HG03045 (cell line): ENCODE measurements around the gene SNX27.
"Not testable (repeated sequence)": the region's sequence is repeated elsewhere in the genome, so short reads cannot be mapped to it uniquely, and the experiment has no call there.

Experiments used
- ATAC-seq: cut with Tn5 transposase; IDR thresholded peaks from one replicate; pipeline ENCODE4 v1.9.1; 2021; ENCODE audit warnings: mild to moderate bottlenecking, moderate library complexity; ENCODE audit not compliant: unreplicated experiment

SNX27 gene

GRCh38 chr1:151638074-151638775 is 26.4 kb downstream of the SNX27 start:
- ATAC-seq = no peak

- ATAC-seq = no peak
These were observed 27.0 kb downstream of the SNX27 start for GRCh38 chr1:151638812-151639211.

GRCh38 chr1:151639466-151639865 is 27.6 kb downstream of the SNX27 start:
- no peak for ATAC-seq

GRCh38 chr1:151641229-151641628 is 29.4 kb downstream of the SNX27 start:
- ATAC-seq = no peak

GRCh38 chr1:151643085-151643484 is 31.2 kb downstream of the SNX27 start:
- not testable (repeated sequence) for ATAC-seq

- no peak for ATAC-seq
These were observed 32.2 kb downstream of the SNX27 start for GRCh38 chr1:151644001-151644400.

- ATAC-seq = no peak
These were observed 41.5 kb downstream of the SNX27 start for GRCh38 chr1:151653397-151653796.

- ATAC-seq = no peak
These were observed 43.5 kb downstream of the SNX27 start for GRCh38 chr1:151655371-151655770.

- ATAC-seq = no peak
These were observed 49.9 kb downstream of the SNX27 start for GRCh38 chr1:151661751-151662150.

- ATAC-seq = no peak
These were observed 56.2 kb downstream of the SNX27 start for GRCh38 chr1:151668090-151668489.

GRCh38 chr1:151670036-151670675 is 58.3 kb downstream of the SNX27 start:
- not testable (repeated sequence) for ATAC-seq

- ATAC-seq = no peak
These were observed 61.6 kb downstream of the SNX27 start for GRCh38 chr1:151673407-151673806.

GRCh38 chr1:151680391-151680790 is 68.5 kb downstream of the SNX27 start:
- no peak for ATAC-seq

GRCh38 chr1:151680826-151681225 is 69.0 kb downstream of the SNX27 start:
- ATAC-seq = no peak

GRCh38 chr1:151681923-151682322 is 70.1 kb downstream of the SNX27 start:
- no peak for ATAC-seq

- ATAC-seq = not testable (repeated sequence)
These were observed 71.1 kb downstream of the SNX27 start for GRCh38 chr1:151682901-151683300.

- no peak for ATAC-seq
These were observed 72.3 kb downstream of the SNX27 start for GRCh38 chr1:151684128-151684527.

- no peak for ATAC-seq
These were observed 74.7 kb downstream of the SNX27 start for GRCh38 chr1:151686561-151686960.

- ATAC-seq = no peak
These were observed 77.6 kb downstream of the SNX27 start for GRCh38 chr1:151689494-151689893.

- no peak for ATAC-seq
These were observed 80.4 kb downstream of the SNX27 start for GRCh38 chr1:151692226-151692625.

GRCh38 chr1:151693057-151693651 is 81.3 kb downstream of the SNX27 start:
- ATAC-seq = no peak

- no peak for ATAC-seq
These were observed 89.7 kb downstream of the SNX27 start for GRCh38 chr1:151701515-151701914.
